Skeletal muscle tissue (tissue), 4 donors: Measurements from ENCODE around the gene TSPEAR. TPM values are rescaled to one million over a fixed set of nuclear protein-coding genes. Genes with fewer than 3 reads are reported as not detected.
"Not testable (repeated sequence)": the region's sequence is repeated elsewhere in the genome, so short reads cannot be mapped to it uniquely, and the experiment has no call there.

Experiments used
- H3K27ac ChIP-seq: one replicate; pipeline ENCODE4 v1.7.0; 2013; ENCODE audit warnings: mild to moderate bottlenecking, low read depth, low read length, inconsistent platforms
- H3K27me3 ChIP-seq, 3 donors: one replicate each; pipeline ENCODE4 v1.7.0; 2013; ENCODE audit warnings: low read length in 3 of 3; ENCODE audit not compliant: control insufficient read depth in 3 of 3, insufficient read depth in 3 of 3
- H3K36me3 ChIP-seq, 3 donors: one replicate each; pipeline ENCODE4 v1.7.0; 2013; ENCODE audit warnings: low read length in 3 of 3; ENCODE audit not compliant: control insufficient read depth in 3 of 3, insufficient read depth in 3 of 3
- H3K4me1 ChIP-seq, 3 donors: one replicate each; pipeline ENCODE4 v1.7.0; 2013; ENCODE audit warnings: low read length in 3 of 3, mild to moderate bottlenecking in 3 of 3; ENCODE audit not compliant: control insufficient read depth in 3 of 3, insufficient read depth in 3 of 3
- H3K4me3 ChIP-seq, 3 donors: one replicate each; pipeline ENCODE4 v1.7.0; 2013; ENCODE audit warnings: low read length in 3 of 3
- H3K9ac ChIP-seq, 3 donors: one replicate each; pipeline ENCODE4 v1.7.0; 2013; ENCODE audit warnings: low read length in 3 of 3, mild to moderate bottlenecking in 3 of 3, moderate library complexity in 2 of 3, low read depth in 1 of 3
- H3K9me3 ChIP-seq, 3 donors: one replicate each; pipeline ENCODE4 v1.7.0; 2013; ENCODE audit warnings: low read length in 3 of 3; ENCODE audit not compliant: control insufficient read depth in 3 of 3
- total RNA-seq: library from RNA; depleted of rRNA; stranded (reverse); fragments of >200 nt; gene quantifications from one replicate; pipeline ENCODE4 v1.2.3, GENCODE V29; 2014
- donor health status: Osteomylitis.

TSPEAR gene
- total RNA-seq, 1 donor from 2014 or later = not detected

GRCh38 chr21:44697811-44698734 is 13.3 kb downstream of the TSPEAR start:
- no peaks in the 10 kb centered on the region for H3K36me3 ChIP-seq
- H3K4me1 ChIP-seq = no peaks in the 10 kb centered on the region
- H3K27me3 ChIP-seq = peaks cover 53 to 59% (median 59%) of the 10 kb centered on the region in 3 donors
- H3K9ac ChIP-seq = no peak overlapping the region
- H3K4me3 ChIP-seq = no peak overlapping the region
- H3K27ac ChIP-seq = no peak overlapping the region
- peaks cover 0 to 5% (median 3%) of the 10 kb centered on the region in 3 donors for H3K9me3 ChIP-seq

DNA sequence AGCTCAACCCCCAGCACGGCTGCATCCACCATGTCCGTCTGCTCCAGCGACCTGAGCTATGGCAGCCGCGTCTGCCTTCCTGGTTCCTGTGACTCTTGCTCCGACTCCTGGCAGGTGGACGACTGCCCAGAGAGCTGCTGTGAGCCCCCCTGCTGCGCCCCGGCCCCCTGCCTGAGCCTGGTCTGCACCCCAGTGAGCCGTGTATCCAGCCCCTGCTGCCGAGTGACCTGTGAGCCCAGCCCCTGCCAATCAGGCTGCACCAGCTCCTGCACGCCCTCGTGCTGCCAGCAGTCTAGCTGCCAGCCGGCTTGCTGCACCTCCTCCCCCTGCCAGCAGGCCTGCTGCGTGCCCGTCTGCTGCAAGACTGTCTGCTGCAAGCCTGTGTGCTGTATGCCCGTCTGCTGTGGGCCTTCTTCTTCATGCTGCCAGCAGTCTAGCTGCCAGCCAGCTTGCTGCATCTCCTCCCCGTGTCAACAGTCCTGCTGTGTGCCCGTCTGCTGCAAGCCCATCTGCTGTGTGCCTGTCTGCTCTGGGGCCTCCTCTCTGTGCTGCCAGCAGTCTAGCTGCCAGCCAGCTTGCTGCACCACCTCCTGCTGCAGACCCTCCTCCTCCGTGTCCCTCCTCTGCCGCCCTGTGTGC is 14.1 kb downstream of the TSPEAR start, which contains the start of gene KRTAP10-12:
Gene KRTAP10-12 (plus strand): TSS at position 1 of the 639 bp plus-strand sequence. CDS start 30 bp downstream, at position 31.
- H3K4me1 ChIP-seq, H3K4me3 ChIP-seq, H3K27ac ChIP-seq, H3K36me3 ChIP-seq, H3K9ac ChIP-seq: not testable (repeated sequence)
- Histone ChIP-seq H3K9me3 (peaks cover 3 to 11% (median 5%) of the 10 kb centered on the region in 3 donors), H3K27me3 (peaks cover 45 to 52% (median 51%) of the 10 kb centered on the region in 3 donors)

DNA sequence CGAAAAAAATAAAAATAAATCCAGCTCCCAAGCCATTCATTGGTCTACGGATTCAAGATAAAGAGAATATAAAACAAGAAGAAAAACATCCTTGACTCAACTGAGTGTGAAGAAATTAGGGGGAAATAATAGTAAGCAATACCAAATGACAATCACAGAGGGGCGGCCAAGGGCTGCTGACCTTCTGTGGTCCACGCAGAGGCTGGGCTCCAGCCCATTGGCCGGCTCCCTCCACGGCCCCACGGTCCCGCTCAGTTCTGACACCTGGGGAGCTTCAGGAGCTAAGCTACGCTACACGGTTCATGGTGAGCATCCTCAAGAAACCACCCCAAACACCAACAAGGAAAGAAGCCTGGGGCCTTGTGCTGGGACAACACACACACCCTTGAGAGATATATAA is 14.8 kb downstream of the TSPEAR start:
- Histone ChIP-seq H3K9me3 (peaks cover 3 to 11% (median 5%) of the 10 kb centered on the region in 3 donors), H3K9ac (no peak overlapping the region), H3K4me3 (no peak overlapping the region), H3K36me3 (no peaks in the 10 kb centered on the region), H3K27me3 (peaks cover 38 to 45% (median 44%) of the 10 kb centered on the region in 3 donors), H3K27ac (no peak overlapping the region), H3K4me1 (no peaks in the 10 kb centered on the region)

GRCh38 chr21:44695641-44696040 is 15.7 kb downstream of the TSPEAR start:
- Histone ChIP-seq H3K9me3 (peaks cover 3 to 11% (median 5%) of the 10 kb centered on the region in 3 donors), H3K27ac (no peak overlapping the region), H3K4me3 (no peak overlapping the region), H3K9ac (no peak overlapping the region), H3K27me3 (peaks cover 28 to 36% (median 35%) of the 10 kb centered on the region in 3 donors), H3K4me1 (no peaks in the 10 kb centered on the region), H3K36me3 (no peaks in the 10 kb centered on the region)

- H3K4me3 ChIP-seq = no peak overlapping the region
- H3K4me1 ChIP-seq = no peaks in the 10 kb centered on the region
- H3K9ac ChIP-seq = no peak overlapping the region
- no peaks in the 10 kb centered on the region for H3K36me3 ChIP-seq
- H3K27ac ChIP-seq = no peak overlapping the region
- peaks cover 24 to 31% (median 30%) of the 10 kb centered on the region in 3 donors for H3K27me3 ChIP-seq
- peaks cover 3 to 11% (median 5%) of the 10 kb centered on the region in 3 donors for H3K9me3 ChIP-seq
Observed at GRCh38 chr21:44695184-44695583, 16.2 kb downstream of the TSPEAR start.

DNA sequence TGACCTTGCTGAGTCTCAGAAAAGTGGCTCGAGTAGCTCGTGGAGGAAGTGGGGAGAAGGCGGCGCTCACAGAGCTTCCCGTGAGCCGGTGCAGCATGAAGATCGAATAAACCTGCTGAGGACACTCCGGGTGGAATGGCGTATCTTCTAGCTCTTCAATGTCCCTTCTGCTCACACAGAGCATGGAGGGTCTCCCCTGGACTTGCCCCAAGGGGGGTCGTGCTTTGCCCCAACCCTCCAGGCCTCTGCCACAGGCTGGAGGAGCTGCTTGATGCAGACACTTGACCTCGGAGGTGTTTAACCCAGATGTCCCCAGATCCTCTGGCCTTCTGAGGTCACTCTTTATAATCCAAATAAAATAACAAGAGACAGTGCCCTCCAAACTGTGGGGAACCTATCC is 16.6 kb downstream of the TSPEAR start:
- Histone ChIP-seq H3K27ac (no peak overlapping the region), H3K27me3 (peaks cover 20 to 27% (median 26%) of the 10 kb centered on the region in 3 donors), H3K36me3 (no peaks in the 10 kb centered on the region), H3K4me1 (no peaks in the 10 kb centered on the region), H3K9me3 (peaks cover 3 to 11% (median 5%) of the 10 kb centered on the region in 3 donors), H3K4me3 (no peak overlapping the region), H3K9ac (no peak overlapping the region)

GRCh38 chr21:44692798-44693512 is 18.4 kb downstream of the TSPEAR start:
- Histone ChIP-seq H3K36me3 (no peaks in the 10 kb centered on the region), H3K27ac (no peak overlapping the region), H3K4me3 (no peak overlapping the region), H3K9ac (no peak overlapping the region), H3K9me3 (peaks cover 3 to 11% (median 5%) of the 10 kb centered on the region in 3 donors), H3K27me3 (peaks cover 11 to 26% (median 16%) of the 10 kb centered on the region in 3 donors), H3K4me1 (no peaks in the 10 kb centered on the region)

DNA sequence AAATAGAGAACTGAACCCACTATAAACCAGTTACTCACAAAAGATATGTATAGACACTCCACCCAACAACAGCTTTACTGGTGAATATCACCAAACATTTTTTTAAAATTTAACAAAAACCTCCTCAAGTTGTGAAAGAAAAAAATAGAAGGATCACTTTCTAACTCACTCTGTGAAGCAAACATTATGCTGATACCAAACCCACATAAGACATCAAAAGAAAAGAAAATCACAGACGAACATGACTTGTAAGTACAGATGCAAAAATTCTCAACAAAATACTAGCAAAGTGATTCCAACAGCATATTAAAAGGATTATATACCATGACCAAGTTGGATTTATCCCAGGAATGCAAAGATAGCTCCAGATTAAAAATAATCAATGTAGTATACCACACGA is 19.7 kb downstream of the TSPEAR start:
- Histone ChIP-seq H3K27me3 (peaks cover 10 to 28% (median 21%) of the 10 kb centered on the region in 3 donors), H3K36me3 (no peaks in the 10 kb centered on the region), H3K9ac (no peak overlapping the region), H3K4me3 (no peak overlapping the region), H3K4me1 (no peaks in the 10 kb centered on the region), H3K9me3 (peaks cover 3 to 11% (median 5%) of the 10 kb centered on the region in 3 donors), H3K27ac (no peak overlapping the region)

GRCh38 chr21:44689740-44690139 is 21.6 kb downstream of the TSPEAR start:
- H3K27ac ChIP-seq, H3K36me3 ChIP-seq, H3K4me3 ChIP-seq, H3K4me1 ChIP-seq, H3K9ac ChIP-seq: not testable (repeated sequence)
- peaks cover 2 to 11% (median 5%) of the 10 kb centered on the region in 3 donors for H3K9me3 ChIP-seq
- peaks cover 11 to 38% (median 28%) of the 10 kb centered on the region in 3 donors for H3K27me3 ChIP-seq
